ENCODE measurements around the gene JSRP1.
"Not testable (repeated sequence)": the region's sequence is repeated elsewhere in the genome, so short reads cannot be mapped to it uniquely, and the experiment has no call there.

Gene JSRP1

DNA sequence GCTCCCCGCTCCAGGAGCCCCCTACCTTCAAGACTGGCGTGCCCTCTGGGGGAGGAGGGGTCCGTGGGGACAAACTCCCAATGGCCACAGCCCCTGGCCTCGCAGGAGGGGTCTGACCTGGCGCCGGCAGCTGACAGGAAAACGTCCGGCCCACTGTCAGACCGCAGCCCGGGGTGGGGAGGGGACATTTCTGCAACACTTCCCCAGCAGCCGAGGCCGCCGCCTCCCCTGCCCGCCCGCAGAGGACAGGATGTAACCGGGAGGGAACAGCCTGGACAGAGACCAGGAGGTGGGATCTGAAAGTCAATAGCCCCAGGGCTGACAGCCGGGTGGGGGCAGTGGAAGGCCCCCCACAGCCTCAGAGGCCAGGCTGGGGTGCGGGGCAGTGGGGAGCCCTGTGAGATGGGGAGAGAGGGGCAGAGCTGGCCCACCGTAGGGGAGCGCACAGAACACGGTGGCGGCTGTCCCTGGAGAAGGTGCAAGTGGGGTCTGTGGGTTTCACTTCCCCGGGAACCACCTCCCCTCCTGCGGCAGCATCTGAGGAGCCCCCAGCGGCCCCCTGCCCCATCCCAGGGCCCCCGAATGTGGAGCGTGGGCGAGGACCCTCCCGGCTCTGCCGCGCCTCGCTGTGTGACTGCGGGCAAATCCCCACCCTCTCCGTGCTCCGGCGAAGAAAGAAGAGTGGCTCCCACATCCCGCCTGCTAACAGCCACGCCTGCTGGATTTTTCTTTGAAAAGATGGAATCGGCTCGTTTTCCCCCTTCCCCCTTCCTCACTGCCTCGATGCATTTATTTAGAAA, 26.0 kb upstream of the JSRP1 start, which contains the start of gene PEAK3:
Gene PEAK3 (minus strand): TSS at position 114 of the 800 bp plus-strand sequence. CDS start 1,244 bp downstream, outside the sequence.
- ATAC-seq: peak; percentile 21
- DNase-seq: peak; percentile 57

DNA sequence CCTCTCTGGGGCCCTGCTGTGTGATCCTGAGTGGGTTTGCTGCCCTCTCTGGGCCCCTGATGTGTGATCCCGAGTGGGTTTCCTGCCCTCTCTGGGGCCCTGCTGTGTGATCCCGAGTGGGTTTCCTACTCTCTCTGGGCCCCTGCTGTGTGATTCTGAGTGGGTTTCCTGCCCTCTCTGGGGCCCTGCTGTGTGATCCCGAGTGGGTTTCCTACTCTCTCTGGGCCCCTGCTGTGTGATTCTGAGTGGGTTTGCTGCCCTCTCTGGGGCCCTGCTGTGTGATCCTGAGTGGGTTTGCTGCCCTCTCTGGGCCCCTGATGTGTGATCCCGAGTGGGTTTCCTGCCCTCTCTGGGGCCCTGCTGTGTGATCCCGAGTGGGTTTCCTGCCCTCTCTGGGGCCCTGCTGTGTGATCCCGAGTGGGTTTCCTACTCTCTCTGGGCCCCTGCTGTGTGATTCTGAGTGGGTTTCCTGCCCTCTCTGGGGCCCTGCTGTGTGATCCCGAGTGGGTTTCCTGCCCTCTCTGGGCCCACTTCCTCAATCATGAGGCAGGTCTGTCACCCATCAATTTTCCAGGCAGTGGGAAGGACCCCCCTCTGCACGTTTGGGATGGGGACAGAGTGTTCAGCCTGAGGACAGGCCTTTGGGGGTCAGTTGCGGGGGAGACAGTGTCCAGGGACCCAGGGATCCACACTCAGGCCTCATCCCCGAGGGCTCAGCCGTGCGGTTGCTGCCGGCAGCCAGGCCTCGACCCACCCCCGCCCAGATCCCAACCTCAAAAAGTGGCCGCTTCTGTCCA, 25.2 kb upstream of the JSRP1 start:
- not testable (repeated sequence) for DNase-seq, ATAC-seq

DNA sequence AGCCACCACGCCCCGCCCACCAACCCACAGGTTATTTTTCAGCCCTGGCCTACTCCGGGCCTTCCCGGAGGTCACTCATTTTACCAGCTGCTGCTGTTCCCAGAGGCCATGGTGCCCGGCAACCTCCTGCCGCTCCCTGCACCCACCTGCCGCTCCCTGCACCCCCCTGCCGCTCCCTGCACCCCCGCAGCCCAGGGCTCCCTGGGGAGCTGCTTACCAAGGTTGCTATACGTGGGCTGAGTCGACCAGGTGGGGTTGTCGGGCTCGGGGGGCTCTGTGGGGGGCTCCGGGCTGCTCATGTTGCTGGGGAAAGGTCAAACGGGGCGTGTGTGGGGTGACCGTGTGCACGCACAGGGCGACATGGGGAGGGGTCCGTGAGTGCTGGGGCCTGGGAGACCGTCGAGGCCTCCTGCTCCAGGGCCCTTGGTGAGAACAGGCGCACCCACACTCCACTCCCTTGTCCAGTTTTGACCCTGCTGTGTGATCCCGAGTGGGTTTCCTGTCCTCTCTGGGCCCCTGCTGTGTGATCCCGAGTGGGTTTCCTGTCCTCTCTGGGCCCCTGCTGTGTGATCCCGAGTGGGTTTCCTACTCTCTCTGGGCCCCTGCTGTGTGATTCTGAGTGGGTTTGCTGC, 24.5 kb upstream of the JSRP1 start:
- DNase-seq: no peak
- ATAC-seq: no peak

DNA sequence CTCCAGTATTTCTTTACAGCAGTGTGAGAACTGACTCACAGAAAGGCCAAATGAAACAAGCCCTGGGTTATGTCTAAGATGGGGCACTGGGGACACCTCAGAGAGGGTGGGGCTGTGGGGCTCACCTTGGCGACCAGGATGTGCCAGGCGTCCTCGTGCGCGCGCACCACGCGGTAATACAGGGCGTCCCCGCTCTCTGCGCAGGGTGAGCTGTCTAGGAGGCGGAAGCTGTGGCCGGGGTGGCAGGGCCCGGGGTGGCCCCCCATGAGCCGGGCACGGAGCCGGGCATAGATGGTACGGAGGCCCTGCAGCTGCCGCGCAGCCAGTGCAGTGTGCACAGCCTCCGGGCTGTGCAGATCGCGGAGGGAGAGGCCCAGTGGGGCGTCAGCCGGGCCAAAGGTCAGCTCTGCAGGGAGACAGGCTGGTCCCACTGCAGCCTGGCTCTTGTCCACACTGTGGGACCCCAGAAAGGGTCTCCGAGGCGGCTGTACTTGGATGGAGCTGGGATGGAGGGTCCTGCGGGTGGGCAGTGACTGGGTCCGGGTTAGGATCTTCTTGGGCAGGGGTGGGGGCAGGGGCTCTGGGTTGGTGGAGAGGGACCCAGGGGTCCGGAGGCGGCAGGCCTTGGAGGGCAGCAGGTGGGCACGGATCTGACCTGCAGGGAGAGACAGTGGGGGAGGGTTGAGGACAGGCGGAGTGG, 22.4 kb upstream of the JSRP1 start:
- DNase-seq (no peak), ATAC-seq (no peak)

DNA sequence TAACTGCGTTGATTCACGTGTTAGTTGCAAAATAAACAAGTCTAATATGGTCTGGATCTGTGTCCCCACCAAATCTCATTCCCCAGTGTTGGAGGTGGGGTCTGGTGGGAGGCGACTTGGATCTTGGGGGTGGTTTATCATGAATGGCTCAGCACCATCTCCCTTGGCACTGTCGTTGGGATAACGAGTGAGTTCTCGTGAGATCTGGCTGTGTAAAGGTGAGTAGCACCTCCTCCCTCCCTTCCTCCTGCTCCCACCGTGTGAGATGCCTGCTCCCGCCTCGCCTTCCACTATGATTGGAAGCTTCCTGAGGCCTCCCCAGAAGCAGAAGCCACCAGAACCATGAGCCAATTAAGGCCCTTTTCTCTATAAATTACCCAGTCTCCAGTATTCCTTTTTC, 20.9 kb upstream of the JSRP1 start:
- DNase-seq: no peak
- no peak for ATAC-seq

DNA sequence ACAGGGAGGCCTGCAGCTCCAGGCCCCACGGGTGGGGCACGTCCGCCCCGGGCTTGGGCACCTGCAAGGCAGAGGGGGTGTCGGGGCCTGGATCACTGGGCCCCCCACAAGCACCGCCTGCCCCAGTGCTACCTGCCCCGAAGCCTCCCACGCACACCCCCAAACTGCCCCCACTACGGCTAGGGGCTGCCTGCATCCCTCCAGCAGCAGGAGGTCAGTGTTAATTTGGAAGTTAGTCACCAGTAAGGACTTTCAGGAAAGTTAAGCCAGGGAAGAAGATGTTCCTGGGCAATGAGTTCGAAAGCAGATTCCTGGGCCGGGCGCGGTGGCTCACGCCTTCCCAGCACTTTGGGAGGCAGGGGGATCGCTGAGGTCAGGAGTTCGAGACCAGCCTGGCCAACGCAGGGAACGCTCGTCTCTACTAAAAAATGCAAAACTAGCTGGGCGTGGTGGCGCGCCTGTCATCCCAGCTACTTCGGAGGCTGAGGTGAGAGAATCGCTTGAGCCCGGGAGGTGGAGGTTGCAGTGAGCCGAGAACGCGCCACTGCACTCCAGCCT, 20.3 kb upstream of the JSRP1 start:
- DNase-seq (no peak), ATAC-seq (no peak)

DNA sequence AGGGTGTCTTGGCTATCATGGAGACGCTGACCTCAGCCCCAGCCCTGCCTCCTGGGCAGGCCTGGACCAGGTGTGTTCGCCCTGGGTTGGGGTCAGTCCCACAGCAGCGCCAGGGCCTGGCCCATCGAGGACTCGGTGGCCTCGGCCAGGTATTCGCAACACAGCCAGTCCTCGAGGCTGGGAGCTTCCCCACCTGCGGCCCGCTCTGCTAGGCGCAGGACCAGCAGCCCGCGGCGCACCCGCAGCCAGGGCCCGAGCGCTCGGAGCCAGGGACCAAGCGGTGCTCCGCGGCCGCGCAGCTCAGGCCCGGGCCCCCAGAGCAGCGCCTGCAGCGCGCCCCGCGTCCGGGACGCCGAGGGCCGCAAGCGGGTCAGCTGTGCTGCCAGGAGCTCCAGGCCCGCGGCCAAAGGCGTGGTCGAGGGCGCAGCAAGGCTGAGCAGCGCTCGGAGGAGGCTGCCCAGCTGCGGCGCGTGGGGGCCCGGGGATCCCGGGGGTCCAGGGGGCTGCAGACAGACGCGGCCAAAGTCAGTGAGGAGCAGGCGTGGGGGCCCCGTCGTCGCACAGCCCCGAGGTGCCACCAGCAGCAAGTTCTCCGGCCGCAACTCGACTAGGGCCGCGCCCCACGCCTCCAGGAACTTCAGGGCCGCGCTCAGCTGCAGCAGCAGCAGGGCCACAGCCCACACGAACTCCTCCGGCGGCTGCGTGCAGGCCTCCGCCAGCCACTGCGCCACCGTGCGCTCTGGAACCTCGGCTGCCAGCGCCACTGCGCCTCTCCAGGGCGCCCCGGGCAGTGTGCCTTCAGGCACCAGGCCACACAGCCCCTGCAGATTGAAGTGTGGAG, 19.6 kb upstream of the JSRP1 start:
- ATAC-seq: no peak

DNA sequence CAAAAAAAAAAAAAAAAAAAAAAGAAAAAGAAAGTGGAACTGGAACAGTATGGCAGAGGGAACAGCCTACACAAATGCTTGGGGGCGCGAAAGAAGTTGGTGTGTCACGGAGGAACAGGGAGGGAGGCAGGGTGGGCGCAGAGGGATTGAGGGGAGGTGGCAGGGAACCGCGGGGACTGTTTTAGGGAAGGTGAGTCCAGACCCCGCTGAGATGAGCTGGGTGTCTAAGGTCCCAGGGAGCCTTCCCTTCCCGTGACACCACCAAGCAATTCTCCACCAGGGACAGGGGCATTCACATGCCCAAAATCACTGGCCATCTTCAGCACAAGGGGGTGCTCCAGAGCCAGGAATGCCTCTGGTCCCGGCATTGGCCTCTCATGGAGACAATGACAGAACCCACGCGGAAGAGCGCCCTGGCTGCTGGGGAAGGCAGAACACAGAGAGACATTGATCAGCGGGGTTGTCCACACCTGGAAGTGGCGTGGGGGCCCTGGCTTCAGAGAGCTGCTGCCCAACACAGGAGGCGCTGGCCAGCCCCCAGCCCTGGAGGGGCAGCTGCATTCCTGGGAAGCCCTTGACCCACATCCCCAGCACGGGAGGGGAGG, 18.8 kb upstream of the JSRP1 start:
- peak; percentile 56 for DNase-seq
- ATAC-seq: no peak

More for the DNA sequence above, 19.6 kb upstream of the JSRP1 start:
- DNase-seq: no peak

DNA sequence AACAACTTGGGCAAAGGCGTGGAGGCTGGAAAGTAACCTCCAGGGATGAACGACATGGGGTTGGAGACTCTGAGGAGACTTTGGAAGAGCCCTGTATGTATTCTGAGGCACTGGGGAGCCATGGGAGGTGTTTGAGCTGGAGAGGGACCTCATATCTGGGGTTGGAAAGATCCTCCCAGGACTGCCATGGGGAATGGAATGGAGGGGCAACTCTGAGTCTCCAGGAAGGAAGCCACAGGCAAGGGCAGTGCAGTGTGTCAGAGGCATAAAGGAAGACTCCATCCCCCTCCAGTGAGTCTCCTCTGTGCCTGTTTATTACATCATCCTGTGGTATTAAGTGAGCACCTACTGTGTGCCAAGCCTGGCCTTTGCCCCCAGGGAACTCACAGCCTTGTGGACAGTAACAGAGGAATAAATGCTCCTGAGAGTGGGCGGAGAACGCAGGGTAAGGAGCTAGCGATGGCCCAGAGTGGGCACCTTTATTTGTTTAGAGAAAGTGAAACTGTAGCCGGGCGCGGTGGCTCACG, 18.0 kb upstream of the JSRP1 start:
- DNase-seq: no peak
- ATAC-seq: no peak

DNA sequence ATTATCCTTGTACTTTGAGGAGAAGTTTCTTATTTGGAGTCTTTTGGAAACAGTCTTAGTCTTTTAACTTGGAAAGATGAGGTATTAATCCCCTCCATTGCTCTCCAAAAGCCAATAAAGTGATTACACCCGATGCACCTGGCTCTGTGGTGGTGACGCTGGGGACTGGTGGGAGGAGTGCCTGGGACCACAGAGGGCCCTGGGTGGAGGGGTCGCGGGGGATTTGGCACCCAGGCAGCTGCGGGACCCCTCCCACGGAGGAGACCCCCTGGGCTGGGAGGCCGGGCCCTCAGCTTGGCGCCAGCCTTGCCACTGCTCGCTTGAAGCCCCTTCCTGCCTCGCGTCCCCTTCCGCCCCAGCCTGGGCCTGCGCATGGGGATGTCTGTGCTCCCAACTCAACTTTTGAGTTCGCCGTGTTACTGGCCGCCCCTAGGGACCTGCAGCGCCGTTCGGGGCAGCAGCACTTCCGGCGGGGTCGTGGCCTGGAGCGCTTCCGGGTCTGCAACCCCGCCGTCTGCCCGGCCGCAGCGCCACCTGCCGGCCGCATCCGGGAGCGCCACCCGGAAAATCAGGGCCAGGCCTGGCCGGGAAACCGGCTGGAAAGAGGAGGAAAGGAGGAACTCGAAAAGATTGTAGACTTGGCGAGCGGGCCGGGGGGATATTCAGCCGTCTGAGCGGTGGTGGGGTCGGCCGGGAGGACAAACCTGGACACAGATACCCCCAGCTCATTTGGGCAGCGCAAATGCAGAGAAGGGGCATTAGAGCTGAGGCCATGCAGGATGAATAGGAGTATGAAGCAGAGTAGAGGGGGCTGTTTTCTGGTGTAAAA, 17.4 kb upstream of the JSRP1 start:
- peak; percentile 91 for DNase-seq
- peak; percentile 77 for ATAC-seq

DNA sequence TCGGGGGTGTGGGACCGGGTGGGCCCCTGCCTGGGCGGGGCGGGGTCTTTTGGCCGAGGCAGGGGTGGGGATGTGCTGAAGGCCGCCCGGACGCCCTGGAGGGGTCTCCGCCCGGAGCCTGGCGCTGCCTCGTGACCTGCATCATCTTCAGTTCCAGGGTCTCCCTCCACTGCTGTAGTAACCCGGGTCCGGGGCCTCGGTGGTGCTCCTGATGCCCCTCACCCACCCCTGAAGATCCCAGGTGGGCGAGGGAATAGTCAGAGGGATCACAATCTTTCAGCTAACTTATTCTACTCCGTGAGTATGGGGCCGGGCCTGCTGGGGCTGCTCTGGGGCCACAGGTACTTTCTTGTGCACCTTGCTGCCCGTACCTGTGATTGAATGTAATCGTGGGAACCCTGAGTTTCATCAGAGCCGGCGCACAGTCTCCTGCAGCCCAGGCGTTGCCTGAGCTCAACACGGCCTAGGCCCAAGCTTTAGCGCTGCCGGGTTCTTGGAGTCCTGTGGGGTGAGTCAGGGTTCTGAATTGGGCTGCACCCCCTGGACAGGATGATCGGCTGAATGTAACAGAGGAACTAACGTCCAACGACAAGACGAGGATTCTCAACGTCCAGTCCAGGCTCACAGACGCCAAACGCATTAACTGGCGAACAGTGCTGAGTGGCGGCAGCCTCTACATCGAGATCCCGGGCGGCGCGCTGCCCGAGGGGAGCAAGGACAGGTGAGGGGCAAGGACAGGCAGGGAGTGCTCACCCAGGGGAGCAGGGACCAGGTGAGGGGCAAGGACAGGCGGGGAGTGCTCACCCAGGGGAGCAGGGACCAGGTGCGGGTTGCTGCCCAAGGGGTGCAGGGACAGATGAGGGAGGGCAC, 15.3 kb upstream of the JSRP1 start:
- ATAC-seq (no peak), DNase-seq (no peak)

DNA sequence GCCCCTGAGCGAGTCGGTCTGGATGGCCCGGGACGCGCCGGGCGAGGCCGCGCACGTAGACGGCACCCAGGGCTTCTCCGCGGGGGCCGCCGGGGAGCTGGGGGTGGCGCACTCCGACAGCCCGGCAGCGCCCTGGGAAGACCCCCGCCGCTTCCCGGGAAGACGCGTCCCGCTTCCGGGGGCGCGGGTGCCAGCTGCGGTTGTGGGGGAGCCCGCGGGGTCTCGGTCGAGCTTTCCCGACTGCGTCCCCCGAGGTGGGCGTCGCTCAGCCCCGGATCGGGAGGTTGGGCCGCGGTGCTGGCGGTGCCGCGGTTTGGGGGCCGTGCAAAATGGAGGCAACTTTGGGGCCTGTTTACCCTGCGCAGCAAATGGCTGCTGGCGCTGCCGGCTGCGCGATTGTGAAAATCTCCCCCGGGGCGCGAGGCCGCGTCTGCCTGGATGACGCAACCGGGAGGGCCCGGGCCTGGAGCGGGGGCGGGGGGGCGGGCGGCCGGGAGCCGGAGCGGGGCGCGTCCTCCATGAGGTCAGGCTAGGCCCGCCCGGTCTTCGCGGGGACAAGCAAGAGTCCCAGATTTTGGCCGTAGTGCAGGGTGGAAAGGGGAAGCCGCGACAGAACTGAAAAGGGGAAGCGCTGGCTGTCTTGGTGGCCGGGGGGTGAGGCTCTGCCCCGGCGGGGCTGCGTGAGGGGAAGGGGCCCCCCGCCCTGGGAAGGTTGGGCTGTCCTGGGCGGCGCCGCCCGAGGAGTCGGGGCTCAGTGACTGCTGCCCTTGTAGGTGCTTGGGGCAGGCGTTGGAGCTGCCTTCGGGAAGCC, 14.4 kb upstream of the JSRP1 start:
- ATAC-seq (peak; percentile 16), DNase-seq (peak; percentile 82)

DNA sequence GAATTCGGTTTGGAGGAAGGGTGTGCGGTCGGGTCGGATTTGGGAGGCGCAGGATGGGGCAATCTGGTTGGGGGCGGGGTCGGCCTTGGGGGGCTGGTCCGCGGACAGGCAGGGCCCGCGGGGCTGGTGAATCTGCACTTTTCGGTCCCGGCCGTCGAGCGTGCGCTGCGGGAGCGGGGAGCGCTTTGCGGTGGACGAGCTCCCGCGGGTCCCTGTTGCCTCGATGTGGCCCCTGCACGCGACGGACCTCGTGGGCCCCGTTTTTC, 13.9 kb upstream of the JSRP1 start:
- ATAC-seq (no peak), DNase-seq (peak; percentile 55)

DNA sequence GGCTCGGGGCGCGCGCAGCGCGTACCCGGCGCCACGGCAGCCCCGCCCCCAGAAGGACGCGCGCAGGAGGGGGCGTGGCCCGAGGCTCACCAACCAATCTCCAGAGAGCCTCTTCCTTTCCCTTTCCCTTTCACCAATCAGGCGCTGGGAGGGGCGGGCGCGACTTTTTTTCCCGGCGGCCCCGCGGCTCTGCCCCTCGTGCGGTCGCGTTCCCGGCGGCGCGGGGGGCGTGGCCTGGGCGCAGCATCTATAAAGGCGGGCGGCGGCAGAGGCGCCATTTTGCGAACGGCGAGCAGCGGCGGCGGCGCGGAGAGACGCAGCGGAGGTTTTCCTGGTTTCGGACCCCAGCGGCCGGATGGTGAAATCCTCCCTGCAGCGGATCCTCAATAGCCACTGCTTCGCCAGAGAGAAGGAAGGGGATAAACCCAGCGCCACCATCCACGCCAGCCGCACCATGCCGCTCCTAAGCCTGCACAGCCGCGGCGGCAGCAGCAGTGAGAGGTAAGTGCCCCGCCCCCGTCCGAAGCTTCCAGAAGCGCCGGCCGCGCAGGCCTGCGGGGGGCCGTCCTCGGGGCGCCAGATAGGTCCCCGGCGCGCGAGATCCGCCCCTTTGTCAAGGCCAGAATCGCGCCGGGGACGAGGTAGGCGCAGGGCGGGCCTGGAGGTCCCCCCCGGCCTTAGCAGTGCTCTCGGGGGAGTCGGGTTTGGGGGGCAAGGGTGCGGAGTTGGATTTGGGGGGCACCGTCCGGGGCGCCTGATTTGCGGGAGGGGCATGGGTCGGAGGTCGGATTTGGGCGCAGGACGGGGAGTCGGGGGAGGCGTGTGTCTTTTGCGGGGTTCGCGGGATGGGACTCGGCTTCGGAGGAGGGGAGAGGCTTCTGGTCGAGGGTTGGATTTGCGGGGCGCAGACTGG, 13.3 kb upstream of the JSRP1 start:
- ATAC-seq: peak; percentile 74
- DNase-seq: peak; percentile 99

DNA sequence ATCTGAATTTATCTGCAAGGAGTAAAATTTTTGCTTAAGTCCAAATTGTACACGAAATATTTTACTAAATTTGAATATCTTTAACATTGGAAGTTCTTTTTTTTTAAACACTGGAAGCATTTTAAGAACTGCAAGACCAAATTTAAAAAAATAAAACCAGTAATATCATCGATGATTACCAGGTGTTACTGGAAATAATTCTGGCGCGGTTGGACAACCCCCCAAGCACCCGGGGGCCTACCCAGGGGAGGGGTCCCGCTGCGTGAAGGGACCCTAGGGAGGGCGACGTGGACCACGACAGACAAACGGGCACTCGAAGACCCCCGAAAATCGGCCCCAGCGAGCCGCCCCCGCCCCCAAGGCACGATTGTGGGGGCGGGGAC, 12.6 kb upstream of the JSRP1 start:
- no peak for DNase-seq
- no peak for ATAC-seq

DNA sequence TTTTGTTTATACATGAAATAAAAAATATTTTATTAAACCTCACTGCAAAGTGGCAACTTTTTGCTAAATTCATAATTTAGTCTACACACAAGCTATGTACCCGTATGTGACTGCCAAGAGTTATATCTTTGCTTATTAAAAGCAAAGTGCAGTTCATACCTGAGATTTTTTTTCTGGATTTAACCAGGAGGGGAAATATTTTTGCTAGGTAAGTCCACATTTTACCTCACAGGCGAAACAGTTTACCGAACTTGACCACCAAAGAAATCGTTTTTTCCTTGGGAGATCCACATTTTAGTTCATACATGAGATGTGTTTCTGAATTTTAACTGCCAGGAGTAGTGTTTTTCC, 12.2 kb upstream of the JSRP1 start:
- DNase-seq (no peak), ATAC-seq (no peak)
